T-helper 9 cell (primary cell): ENCODE measurements around the gene SLC26A5.
A peak's percentile ranks its signal among the peaks of the same experiment; 100 is the strongest.
"Not testable (repeated sequence)": the region's sequence is repeated elsewhere in the genome, so short reads cannot be mapped to it uniquely, and the experiment has no call there.

ENCODE experiments used
- DNase-seq: peaks from one replicate; pipeline ENCODE4 v3.0.0-alpha.2; 2020
- total RNA-seq, 2 donors: gene quantifications; one replicate each; lab custom pipeline; 2026; lab: John Stamatoyannopoulos, UW

Gene SLC26A5
- 0 to 1.2 reads per million in 2 donors for total RNA-seq

DNA sequence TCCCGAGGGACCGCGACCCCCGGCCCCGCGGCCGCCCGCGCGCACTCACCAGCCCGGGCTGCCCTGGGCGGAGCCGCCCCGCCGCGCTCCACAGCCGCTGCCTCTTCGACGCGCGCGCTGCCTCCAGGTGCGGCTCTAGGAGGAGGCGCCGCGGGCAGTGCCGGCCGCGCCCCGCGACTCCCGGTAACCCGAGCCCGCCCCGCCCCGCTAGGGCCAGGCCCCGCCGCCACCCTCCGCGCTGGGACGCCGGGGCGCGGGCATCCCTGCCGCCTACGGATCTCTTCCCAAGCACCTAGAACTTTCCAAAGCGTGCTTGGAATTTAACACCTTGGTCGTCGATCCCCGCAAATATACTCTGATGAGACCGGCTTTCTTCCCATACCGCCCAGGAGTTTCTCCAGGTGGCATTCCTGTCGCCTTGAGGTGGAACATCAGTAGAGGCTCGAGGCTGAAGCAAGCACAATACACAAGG lies at the start of gene SLC26A5:
TSS of gene SLC26A5 (minus strand) at position 159 of the 472 bp plus-strand sequence. CDS start 24,693 bp downstream, outside the sequence.
- peak; percentile 4 for DNase-seq

GRCh38 chr7:103487419-103487818 lies 41.4 kb upstream of the SLC26A5 start:
- no peak for DNase-seq

GRCh38 chr7:103486873-103487272 lies 40.9 kb upstream of the SLC26A5 start:
- not testable (repeated sequence) for DNase-seq

GRCh38 chr7:103480771-103481170 lies 34.8 kb upstream of the SLC26A5 start:
- no peak for DNase-seq

DNA sequence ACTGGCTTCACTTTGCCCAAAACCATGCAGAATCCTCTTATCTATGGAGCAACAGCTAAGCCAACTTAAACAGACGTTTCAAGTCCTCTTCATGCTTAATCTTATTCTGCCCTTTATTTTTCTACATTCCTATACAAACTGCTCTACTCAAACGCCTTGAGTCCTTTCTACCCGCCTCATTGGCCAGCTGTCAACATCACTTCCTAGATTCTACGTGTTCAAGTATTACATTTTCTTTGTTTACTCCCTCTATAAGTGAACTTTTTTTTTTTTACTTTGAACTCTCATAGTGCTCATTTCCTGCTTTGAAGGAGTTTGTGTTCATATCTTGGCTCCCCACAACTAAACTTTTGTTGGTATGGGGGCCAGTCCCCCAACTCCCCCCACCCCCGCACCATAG lies 28.9 kb upstream of the SLC26A5 start:
- DNase-seq = no peak

DNA sequence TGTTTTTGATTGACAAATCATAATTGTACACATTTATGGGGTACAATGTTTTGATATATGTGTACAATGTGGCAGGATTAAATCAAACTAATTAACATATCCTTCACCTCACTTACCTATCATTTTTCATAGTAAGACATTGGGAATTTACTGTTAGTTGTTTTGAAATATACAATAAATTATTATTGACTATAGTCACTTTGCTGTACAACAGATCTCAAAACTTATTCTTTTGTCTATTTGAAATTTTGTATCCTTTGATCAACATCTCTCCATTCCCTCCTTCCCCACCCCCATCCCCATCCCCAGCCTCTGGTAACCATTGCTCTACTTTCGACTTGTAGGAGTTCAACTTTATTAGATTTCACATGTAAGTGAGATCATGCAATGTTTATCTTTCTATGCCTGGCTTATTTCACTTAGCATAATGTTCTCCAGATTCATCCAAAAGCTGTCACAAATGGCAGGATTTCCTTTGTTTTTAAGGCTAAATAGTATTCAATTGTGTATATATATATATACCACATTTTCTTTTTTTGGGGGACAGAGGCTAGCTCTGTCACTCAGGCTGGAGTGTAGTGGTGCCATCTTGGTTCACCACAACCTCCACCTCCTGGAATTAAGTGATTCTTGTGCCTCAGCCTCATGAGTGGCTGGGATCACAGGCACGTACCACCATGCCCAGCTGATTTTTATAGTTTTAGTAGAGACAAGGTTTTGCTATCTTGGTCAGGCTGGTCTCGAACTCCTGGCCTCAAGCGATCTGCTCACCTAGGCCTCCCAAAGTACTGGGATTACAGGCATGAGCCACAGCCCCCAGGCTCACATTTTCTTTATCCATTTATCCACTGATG lies 23.3 kb upstream of the SLC26A5 start:
- no peak for DNase-seq

DNA sequence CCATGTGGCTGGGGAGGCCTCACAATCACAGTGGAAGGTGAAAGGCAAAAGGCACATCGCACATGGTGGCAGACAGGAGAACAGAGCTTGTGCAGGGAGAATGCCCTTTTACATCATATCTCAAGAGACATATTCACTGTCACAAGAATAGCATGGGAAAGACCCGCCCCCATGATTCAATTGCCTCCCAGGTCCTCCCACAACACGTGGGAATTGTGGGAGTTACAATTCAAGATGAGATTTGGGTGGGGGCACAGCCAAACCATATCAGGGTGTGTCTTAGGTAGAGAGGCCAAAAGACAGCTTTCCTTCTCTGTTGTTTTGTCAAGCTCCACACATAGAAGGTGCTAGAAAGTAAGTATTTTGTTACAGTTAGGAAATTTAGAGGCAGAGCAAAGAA lies 20.8 kb upstream of the SLC26A5 start:
- no peak for DNase-seq

- no peak for DNase-seq
Observed at GRCh38 chr7:103462358-103462757, 16.4 kb upstream of the SLC26A5 start.

DNA sequence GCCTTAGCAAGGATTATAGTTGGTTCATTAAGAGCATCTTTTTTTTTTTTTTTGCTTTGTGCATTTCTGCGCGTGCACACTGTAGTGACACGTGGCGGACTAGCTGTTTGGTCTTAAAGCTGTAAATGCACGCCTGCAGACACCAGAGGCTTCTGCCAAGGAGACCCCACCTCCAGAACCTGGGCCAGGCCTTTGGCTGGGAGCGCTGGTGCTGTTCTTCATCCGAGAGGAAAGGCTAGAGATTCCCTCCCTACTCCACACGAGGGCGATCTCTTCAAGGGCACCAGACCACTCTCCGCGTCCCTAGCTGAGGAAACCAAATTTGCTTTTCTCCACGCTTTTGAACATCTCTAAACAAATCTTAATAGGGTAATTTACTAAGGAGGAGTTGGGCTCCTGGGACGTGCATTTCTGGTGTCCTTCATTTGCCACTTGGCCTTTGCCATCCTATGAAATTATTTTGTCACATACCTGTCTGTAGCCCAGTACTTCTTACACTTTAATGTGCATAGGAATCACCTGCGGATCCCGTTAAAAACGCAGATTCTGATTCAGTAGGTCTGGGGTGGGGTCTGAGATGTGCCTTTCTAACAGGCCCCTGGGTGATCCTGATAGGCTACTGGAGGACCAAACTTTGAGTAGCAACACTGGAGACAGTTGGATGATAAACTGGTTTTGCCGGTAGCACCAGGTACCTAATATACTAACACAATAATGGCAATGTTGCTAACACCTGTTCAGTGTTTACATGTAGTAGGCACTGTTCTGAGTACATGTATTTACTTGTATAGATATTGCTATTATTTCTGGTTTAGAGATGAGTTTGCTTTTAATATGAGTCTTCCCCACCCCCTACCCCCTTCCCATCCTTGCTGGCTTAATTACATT lies 1.3 kb upstream of the SLC26A5 start:
- DNase-seq = peak; percentile 7

DNA sequence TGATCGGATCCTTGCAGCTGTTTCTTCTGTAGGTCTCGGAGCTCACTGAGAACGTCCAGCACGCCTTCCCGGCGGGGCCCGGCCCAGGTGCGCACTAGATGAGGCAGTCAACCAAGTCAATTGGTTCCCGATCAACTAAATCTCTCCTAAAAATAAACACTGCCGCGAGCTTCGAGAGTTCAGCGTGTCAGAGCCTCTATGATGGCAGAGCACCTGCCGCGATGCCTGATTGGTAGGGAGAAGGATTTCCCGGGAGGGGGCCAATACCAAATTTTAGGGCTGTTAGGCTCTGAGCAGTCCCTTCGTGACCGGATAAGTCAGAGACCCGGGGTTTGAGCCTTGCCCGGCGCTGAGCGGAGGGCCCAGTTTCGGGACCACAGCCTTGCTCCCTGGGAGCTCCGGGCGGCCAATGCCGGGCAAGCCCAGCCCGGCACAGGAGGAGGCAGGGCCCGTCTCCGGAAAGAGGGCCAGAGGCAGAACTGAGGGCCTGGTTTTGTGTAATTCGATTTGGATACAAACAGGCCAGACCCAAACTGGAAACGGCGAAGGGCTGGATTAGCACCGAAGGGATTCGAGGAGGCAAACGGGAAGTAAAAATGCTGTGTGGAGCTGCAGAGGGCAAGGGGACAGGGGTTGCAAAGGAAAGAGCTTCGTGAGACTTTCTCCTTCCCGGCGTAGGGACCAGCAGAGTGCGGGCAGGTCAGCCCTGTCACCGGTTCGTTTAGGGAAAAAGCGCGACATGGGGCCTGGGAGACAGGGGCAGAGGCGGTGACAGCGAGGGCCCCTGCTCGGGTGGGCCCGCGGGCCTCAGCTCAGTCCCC lies 569 bp downstream of the SLC26A5 start:
- DNase-seq = no peak

- no peak for DNase-seq
Observed at GRCh38 chr7:103439661-103440060, 6.3 kb downstream of the SLC26A5 start.

- no peak for DNase-seq
Observed at GRCh38 chr7:103437623-103438022, 8.4 kb downstream of the SLC26A5 start.

- DNase-seq = no peak
Observed at GRCh38 chr7:103432712-103433111, 13.3 kb downstream of the SLC26A5 start.

- DNase-seq = no peak
Observed at GRCh38 chr7:103425177-103425576, 20.8 kb downstream of the SLC26A5 start.

DNA sequence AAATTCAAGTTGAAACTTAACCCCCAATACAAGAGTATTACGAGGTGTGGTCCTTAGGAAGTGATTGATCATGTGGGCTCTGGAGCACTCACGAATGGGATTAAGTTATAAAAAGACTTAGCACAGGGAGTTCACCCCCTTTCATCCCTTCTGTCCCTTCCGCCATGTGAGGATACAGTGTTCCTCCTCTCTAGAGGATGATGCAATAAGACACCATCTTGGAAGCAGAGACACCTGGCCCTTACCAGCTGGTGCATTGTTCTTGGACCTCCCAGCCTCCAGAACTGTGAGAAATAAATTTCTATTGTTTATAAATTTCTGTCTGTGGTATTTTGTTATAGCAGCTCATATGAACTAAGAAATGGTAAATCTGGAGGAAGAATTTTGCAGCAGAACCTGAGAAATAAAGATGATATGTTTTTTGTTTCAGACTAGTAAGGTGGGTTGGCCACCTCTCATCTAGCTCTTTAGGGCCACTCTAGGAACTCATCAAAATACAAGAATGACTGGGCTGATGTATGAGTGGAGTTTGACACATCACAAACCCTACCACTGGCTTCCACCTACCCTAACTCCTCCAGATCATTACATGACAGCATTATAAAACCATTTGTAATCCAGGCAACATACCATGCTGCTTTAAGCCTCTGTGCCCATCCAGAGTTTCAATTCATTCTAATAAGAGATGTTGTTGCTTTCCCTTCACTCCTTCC lies 22.4 kb downstream of the SLC26A5 start:
- no peak for DNase-seq

GRCh38 chr7:103420857-103421384 lies 25.1 kb downstream of the SLC26A5 start:
- no peak for DNase-seq

DNA sequence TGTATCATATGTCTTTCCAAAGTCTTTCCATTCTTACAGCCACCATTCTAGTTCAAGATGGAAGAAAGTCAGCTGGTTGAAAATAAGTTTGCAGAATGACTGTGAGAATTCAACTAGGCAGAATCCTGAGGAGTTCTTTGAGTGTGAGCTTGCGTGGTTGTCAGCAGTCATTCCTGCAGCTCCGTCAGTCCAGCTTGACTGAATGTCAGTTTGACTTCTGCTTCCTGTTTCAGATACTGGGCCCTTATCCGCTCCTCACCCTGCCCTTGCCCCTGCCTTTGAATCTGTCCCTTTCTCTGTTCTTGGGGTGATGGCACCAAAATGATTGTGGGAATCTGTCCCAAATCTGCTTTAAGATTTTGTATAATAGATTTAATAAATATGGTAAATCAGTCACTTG lies 27.8 kb downstream of the SLC26A5 start:
- DNase-seq = no peak

- DNase-seq = no peak
Observed at GRCh38 chr7:103413407-103413806, 32.6 kb downstream of the SLC26A5 start.

GRCh38 chr7:103412151-103412550 lies 33.9 kb downstream of the SLC26A5 start:
- no peak for DNase-seq

GRCh38 chr7:103405789-103406613 lies 40.0 kb downstream of the SLC26A5 start:
- not testable (repeated sequence) for DNase-seq

DNA sequence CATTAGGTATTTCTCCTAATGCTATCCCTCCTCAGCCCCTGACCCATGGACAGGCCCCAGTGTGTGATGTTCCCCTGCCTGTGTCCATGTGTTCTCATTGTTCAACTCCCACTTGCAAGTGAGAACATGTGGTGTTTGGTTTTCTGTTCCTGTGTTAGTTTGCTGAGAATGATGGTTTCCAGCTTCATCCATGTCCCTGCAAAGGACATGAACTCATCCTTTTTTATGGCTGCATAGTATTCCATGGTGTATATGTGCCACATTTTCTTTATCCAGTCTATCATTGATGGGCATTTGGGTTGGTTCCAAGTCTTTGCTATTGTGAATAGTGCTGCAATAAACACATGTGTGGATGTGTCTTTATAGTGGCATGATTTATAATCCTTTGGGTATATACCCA lies 46.3 kb downstream of the SLC26A5 start:
- DNase-seq = not testable (repeated sequence)
